H9 (cell line): ENCODE data around the gene AMBN. TPM values are rescaled to one million over a fixed set of nuclear protein-coding genes. Genes with fewer than 3 reads are reported as not detected.

Source experiments
- DNase-seq: peaks from one replicate; pipeline ENCODE4 v3.0.0-alpha.2; 2017
- H2AFZ ChIP-seq: one replicate; pipeline ENCODE4 v1.6.1; 2013; ENCODE audit warnings: mild to moderate bottlenecking, low read length, control low read depth, moderate library complexity
- H2AK5ac ChIP-seq: 2 replicates; pipeline ENCODE4 v1.6.1; 2013; ENCODE audit warnings: low read length, control low read depth, mixed read lengths; ENCODE audit not compliant: insufficient read length
- H2BK120ac ChIP-seq: one replicate; pipeline ENCODE4 v1.6.1; 2013; ENCODE audit warnings: low read depth, mild to moderate bottlenecking, low read length, control low read depth, inconsistent platforms; ENCODE audit not compliant: poor library complexity, severe bottlenecking
- H2BK12ac ChIP-seq: 2 replicates; pipeline ENCODE4 v1.6.1; 2013; ENCODE audit warnings: low read length, control low read depth, mixed read lengths, low read depth; ENCODE audit not compliant: insufficient read length
- H2BK15ac ChIP-seq: 2 replicates; pipeline ENCODE4 v1.6.1; 2013; ENCODE audit warnings: low read depth, low read length, control low read depth
- H2BK20ac ChIP-seq: one replicate; pipeline ENCODE4 v1.6.1; 2013; ENCODE audit warnings: low read depth, mild to moderate bottlenecking, low read length, control low read depth, inconsistent platforms; ENCODE audit not compliant: poor library complexity, severe bottlenecking
- H2BK5ac ChIP-seq: 2 replicates; pipeline ENCODE4 v1.6.1; 2013; ENCODE audit warnings: low read length, control low read depth, mixed read lengths; ENCODE audit not compliant: insufficient read length
- H3K14ac ChIP-seq: 2 replicates; pipeline ENCODE4 v1.6.1; 2013; ENCODE audit warnings: low read length, control low read depth; ENCODE audit not compliant: insufficient read depth
- H3K18ac ChIP-seq: 2 replicates; pipeline ENCODE4 v1.6.1; 2013; ENCODE audit warnings: low read depth, mild to moderate bottlenecking, mixed read lengths, low read length, control low read depth; ENCODE audit not compliant: insufficient read length
- H3K23ac ChIP-seq: 2 replicates; pipeline ENCODE4 v1.6.1; 2013; ENCODE audit warnings: low read length, control low read depth, mixed read lengths, low read depth; ENCODE audit not compliant: insufficient read length
- H3K23me2 ChIP-seq: 2 replicates; pipeline ENCODE4 v1.6.1; 2013; ENCODE audit warnings: low read depth, mild to moderate bottlenecking, mixed read lengths, low read length, control low read depth; ENCODE audit not compliant: insufficient read length, poor library complexity, severe bottlenecking
- H3K27ac ChIP-seq: 2 replicates; pipeline ENCODE4 v1.5.1; 2013; ENCODE audit warnings: low read length, control low read depth, mixed read lengths, low read depth; ENCODE audit not compliant: insufficient read length
- H3K27me3 ChIP-seq: 2 replicates; pipeline ENCODE4 v1.6.1; 2013; ENCODE audit warnings: low read length, control low read depth, inconsistent platforms; ENCODE audit not compliant: insufficient read depth
- H3K4ac ChIP-seq: 2 replicates; pipeline ENCODE4 v1.6.1; 2013; ENCODE audit warnings: low read depth, mild to moderate bottlenecking, control low read depth, inconsistent platforms, low read length, moderate library complexity
- H3K4me1 ChIP-seq: 2 replicates; pipeline ENCODE4 v1.6.1; 2013; ENCODE audit warnings: low read length, control low read depth, inconsistent platforms; ENCODE audit not compliant: insufficient read depth
- H3K4me2 ChIP-seq: 2 replicates; pipeline ENCODE4 v1.6.1; 2013; ENCODE audit warnings: low read length, control low read depth, mixed read lengths; ENCODE audit not compliant: insufficient read length, insufficient read depth
- H3K56ac ChIP-seq: 2 replicates; pipeline ENCODE4 v1.6.1; 2013; ENCODE audit warnings: low read depth, mild to moderate bottlenecking, mixed read lengths, low read length, control low read depth; ENCODE audit not compliant: insufficient read length
- H3K79me1 ChIP-seq: 2 replicates; pipeline ENCODE4 v1.6.1; 2013; ENCODE audit warnings: low read depth, mild to moderate bottlenecking, moderate library complexity, low read length, control low read depth, inconsistent platforms; ENCODE audit not compliant: insufficient read depth, poor library complexity, severe bottlenecking
- H3K79me2 ChIP-seq: 2 replicates; pipeline ENCODE4 v1.6.1; 2013; ENCODE audit warnings: low read length, control low read depth, inconsistent platforms; ENCODE audit not compliant: insufficient read depth
- H3K9ac ChIP-seq: 2 replicates; pipeline ENCODE4 v1.6.1; 2013; ENCODE audit warnings: low read length, control low read depth, mixed read lengths; ENCODE audit not compliant: insufficient read length; ENCODE audit errors: extremely low read depth
- H3K9me3 ChIP-seq: one replicate; pipeline ENCODE4 v1.6.1; 2013; ENCODE audit warnings: low read depth, low read length, inconsistent platforms; ENCODE audit not compliant: control insufficient read depth
- H3T11ph ChIP-seq: one replicate; pipeline ENCODE4 v1.6.1; 2013; ENCODE audit warnings: mild to moderate bottlenecking, low read length, control low read depth, inconsistent platforms
- H4K20me1 ChIP-seq: one replicate; pipeline ENCODE4 v1.6.1; 2013; ENCODE audit not compliant: control insufficient read depth, insufficient read length, insufficient read depth
- H4K5ac ChIP-seq: 2 replicates; pipeline ENCODE4 v1.6.1; 2013; ENCODE audit warnings: low read depth, mild to moderate bottlenecking, mixed read lengths, low read length, control low read depth; ENCODE audit not compliant: insufficient read length
- H4K8ac ChIP-seq: replicated peaks from 2 replicates; pipeline ENCODE4 v1.6.1; 2013; ENCODE audit warnings: low read length, control low read depth, mixed read lengths, low read depth; ENCODE audit not compliant: insufficient read length
- H4K91ac ChIP-seq: 2 replicates; pipeline ENCODE4 v1.6.1; 2013; ENCODE audit warnings: low read depth, mild to moderate bottlenecking, moderate library complexity, mixed read lengths, low read length, control low read depth; ENCODE audit not compliant: insufficient read length
- H3K27ac Mint-ChIP-seq, 3 experiments: 2 replicates in 2 of 3; 3 replicates in 1 of 3; pipeline ENCODE4 v1.8.0; 2020 to 2021; ENCODE audit warnings: mixed read lengths in 3 of 3, mild to moderate bottlenecking in 1 of 3, moderate library complexity in 1 of 3
- H3K27me3 Mint-ChIP-seq: 2 replicates; pipeline ENCODE4 v1.8.0; 2021; ENCODE audit warnings: low read depth, mild to moderate bottlenecking, moderate library complexity, mixed read lengths
- H3K36me3 Mint-ChIP-seq, 3 experiments: 2 replicates in 2 of 3; 3 replicates in 1 of 3; pipeline ENCODE4 v1.8.0; 2020 to 2021; ENCODE audit warnings: low read depth in 3 of 3, mixed read lengths in 3 of 3; ENCODE audit not compliant: insufficient read depth in 1 of 3
- H3K4me1 Mint-ChIP-seq, 2 experiments: 2 replicates each; pipeline ENCODE4 v1.8.0; 2020; ENCODE audit warnings: mixed read lengths in 2 of 2
- H3K4me3 Mint-ChIP-seq, 2 experiments: 2 replicates in 1 of 2; 3 replicates in 1 of 2; pipeline ENCODE4 v1.8.0; 2020 to 2021; ENCODE audit warnings: mild to moderate bottlenecking in 2 of 2, mixed read lengths in 2 of 2, moderate library complexity in 1 of 2
- H3K9me3 Mint-ChIP-seq, 2 experiments: 2 replicates in 1 of 2; 3 replicates in 1 of 2; pipeline ENCODE4 v1.8.0; 2020; ENCODE audit warnings: mild to moderate bottlenecking in 2 of 2, mixed read lengths in 2 of 2, moderate library complexity in 1 of 2
- CTCF ChIP-seq: fragments of 200-600 bp; sonication (generic); conservative IDR thresholded peaks from 3 replicates; pipeline ENCODE4 v1.8.0; 2021; ENCODE audit warnings: antibody characterized with exemption, mild to moderate bottlenecking
- WGBS: extraction: QIAGEN DNeasy Blood & Tissue Kit; methylation state at CpG from one replicate; pipeline ENCODE4 v1.1.7; 2013; ENCODE audit warnings: missing lambda C conversion rate, low lambda C conversion rate, mixed read lengths; ENCODE audit not compliant: insufficient read length; ENCODE audit errors: extremely low coverage; 5-methylcytosine and 5-hydroxymethylcytosine counted together
- total RNA-seq: library from RNA; stranded (reverse); gene quantifications from 2 replicates; pipeline ENCODE4 v1.2.1, GENCODE V29; 2021

Gene AMBN
- total RNA-seq, 1 experiment from 2014 or later, result not detected

GRCh38 chr4:70624226-70624793, 32.3 kb downstream of the AMBN start:
- H3K23me2 ChIP-seq, result no peaks in the 10 kb centered on the region
- H2BK20ac ChIP-seq, result no peak overlapping the region
- H3K4ac ChIP-seq, result no peak overlapping the region
- H2BK15ac ChIP-seq, result no peak overlapping the region
- H2AK5ac ChIP-seq, result no peak overlapping the region
- no peak overlapping the region for H2BK12ac ChIP-seq
- H3K9me3 ChIP-seq, result no peaks in the 10 kb centered on the region
- no peak overlapping the region for H2AFZ ChIP-seq
- WGBS, result no CpG with 5 or more reads among the region's 1 CpG
- no peak overlapping the region for H3K18ac ChIP-seq
- no peaks in the 10 kb centered on the region for H3K4me1 ChIP-seq
- H3T11ph ChIP-seq, result no peak overlapping the region
- no peak overlapping the region for H4K91ac ChIP-seq
- H3K56ac ChIP-seq, result no peak overlapping the region
- no peak for TF ChIP-seq CTCF
- H3K23ac ChIP-seq, result no peak overlapping the region
- H2BK5ac ChIP-seq, result no peak overlapping the region
- no peak for DNase-seq
- H3K27ac ChIP-seq, result no peak overlapping the region
- no peak overlapping the region for H4K5ac ChIP-seq
- no peak overlapping the region for H4K8ac ChIP-seq
- Mint-ChIP-seq H3K4me1 (no peaks in the 10 kb centered on the region; a peak in 1 of 4 replicates), H3K27me3 (no peaks in the 10 kb centered on the region), H3K27ac (no peak overlapping the region), H3K9me3 (no peaks in the 10 kb centered on the region), H3K36me3 (no peaks in the 10 kb centered on the region), H3K4me3 (no peak overlapping the region)
- no peaks in the 10 kb centered on the region for H4K20me1 ChIP-seq
- no peak overlapping the region for H2BK120ac ChIP-seq
- no peaks in the 10 kb centered on the region for H3K79me1 ChIP-seq
- H3K14ac ChIP-seq, result no peak overlapping the region
- H3K9ac ChIP-seq, result no peak overlapping the region
- H3K27me3 ChIP-seq, result no peaks in the 10 kb centered on the region
- no peak overlapping the region for H3K4me2 ChIP-seq
- no peaks in the 10 kb centered on the region for H3K79me2 ChIP-seq
